HT1080 (cell line): ENCODE measurements around the gene OR1K1. TPM values are rescaled to one million over a fixed set of nuclear protein-coding genes. Genes with fewer than 3 reads are reported as not detected.
"Not testable (repeated sequence)": the region's sequence is repeated elsewhere in the genome, so short reads cannot be mapped to it uniquely, and the experiment has no call there.

Experiments
- DNase-seq: peaks from one replicate; pipeline ENCODE4 v3.0.0-alpha.2; 2015; ENCODE audit warnings: low read depth
- polyA plus RNA-seq, 2 experiments: library from polyadenylated mRNA; depleted of rRNA; stranded (reverse); fragments of >200 nt; gene quantifications; 2 replicates each; pipeline ENCODE4 v1.2.3, GENCODE V29; 2015
- total RNA-seq: library from RNA; depleted of rRNA; stranded (reverse); fragments of >200 nt; shearing (Covaris generic); gene quantifications from 2 replicates; pipeline ENCODE4 v1.2.3, GENCODE V29; 2014; rRNA removed

The OR1K1 gene, protein sequence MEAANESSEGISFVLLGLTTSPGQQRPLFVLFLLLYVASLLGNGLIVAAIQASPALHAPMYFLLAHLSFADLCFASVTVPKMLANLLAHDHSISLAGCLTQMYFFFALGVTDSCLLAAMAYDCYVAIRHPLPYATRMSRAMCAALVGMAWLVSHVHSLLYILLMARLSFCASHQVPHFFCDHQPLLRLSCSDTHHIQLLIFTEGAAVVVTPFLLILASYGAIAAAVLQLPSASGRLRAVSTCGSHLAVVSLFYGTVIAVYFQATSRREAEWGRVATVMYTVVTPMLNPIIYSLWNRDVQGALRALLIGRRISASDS
- not detected in 2 replicates for total RNA-seq
- not detected in 2 replicates for polyA plus RNA-seq (2015; cell fraction: cytosol; rRNA removed)
- not detected in 2 replicates for polyA plus RNA-seq (2015; cell fraction: nucleus; rRNA removed)

- DNase-seq = no peak
These were observed at the start of gene OR1K1 for GRCh38 chr9:122800066-122801060. Gene OR1K1 (plus strand): TSS chr9:122800123. CDS start chr9:122800123, 0 bp downstream.

GRCh38 chr9:122754825-122755224 is 45.1 kb upstream of the OR1K1 start:
- no peak for DNase-seq

GRCh38 chr9:122767817-122768216 is 32.1 kb upstream of the OR1K1 start:
- no peak for DNase-seq

DNA sequence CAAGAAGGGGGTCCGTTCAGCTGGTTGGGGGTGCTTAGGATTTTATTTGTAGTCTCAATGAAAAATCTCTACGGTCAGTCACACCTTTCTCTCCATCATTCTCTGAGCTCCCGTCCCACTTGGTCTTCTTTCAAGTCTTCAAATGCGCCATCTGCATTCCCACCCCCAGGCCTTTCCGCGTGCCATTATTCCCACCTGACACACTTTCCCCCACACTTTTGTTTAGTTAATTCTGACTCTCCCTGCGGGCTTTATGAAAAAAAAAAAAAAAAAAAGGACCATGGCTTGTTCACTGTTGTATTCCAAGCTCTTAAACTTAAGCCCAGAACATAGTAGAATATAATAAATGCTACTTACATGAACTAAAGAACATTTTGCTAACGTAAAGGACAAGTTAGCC is 22.9 kb upstream of the OR1K1 start:
- DNase-seq = no peak

- no peak for DNase-seq
These were observed 21.8 kb upstream of the OR1K1 start for GRCh38 chr9:122777935-122778627.

- DNase-seq = no peak
These were observed 20.7 kb upstream of the OR1K1 start for GRCh38 chr9:122779181-122779580.

DNA sequence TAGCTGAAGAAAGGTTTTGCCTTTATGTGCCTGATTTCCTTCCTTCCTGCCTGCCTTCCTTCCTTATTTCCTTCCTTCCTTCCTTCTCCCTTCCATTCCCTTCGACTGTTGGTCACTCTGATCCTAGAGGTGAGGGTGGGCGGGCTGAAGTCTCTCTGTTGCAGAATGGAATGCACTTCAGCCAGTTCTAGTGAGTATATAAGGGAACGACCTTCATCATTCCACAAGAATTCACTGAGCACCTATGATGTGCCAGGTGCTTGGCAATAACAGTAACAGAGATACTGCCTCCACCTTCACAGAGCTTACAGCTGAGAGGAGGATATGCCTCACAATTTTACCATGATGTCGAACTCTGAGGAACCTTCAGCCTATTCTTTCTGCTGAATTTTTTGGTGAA is 19.9 kb upstream of the OR1K1 start:
- DNase-seq = no peak

DNA sequence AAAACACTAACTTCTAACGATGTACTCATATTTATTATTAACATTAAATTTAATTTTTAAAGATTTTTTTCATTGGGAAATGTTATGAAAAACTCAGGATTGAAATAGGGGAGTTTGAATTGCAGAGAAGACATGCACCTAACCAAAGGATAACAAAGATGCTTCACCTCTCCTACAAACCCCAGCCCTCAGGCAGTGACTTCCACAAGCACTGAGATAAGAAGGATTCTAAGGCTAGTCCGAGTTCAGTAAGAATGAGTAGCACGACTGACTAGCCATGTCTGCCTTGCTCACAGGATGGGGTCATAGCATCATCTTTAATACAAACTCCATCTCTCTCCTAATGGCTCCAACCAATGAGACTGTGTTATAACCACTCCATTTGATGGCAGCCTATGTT is 18.3 kb upstream of the OR1K1 start:
- no peak for DNase-seq

GRCh38 chr9:122785269-122785668 is 14.7 kb upstream of the OR1K1 start:
- DNase-seq = no peak

DNA sequence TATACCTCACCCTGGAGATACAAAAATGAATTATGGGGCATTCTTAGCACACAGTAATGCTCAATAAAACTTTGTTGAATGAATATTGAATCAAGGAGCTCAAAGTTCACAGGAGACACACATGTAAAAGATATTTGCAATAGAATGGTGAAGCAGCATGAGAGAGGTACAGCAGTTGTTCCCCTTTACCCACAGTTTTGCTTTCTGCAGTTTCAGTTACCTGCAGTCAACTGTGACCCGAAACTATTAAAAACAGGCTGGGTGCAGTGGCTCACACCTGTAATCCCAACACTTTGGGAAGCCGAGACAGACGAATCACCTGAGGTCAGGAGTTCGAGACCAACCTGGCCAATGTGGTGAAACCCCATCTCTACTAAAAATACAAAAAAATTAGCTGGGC is 13.6 kb upstream of the OR1K1 start:
- DNase-seq = no peak

- DNase-seq = no peak
These were observed 11.1 kb upstream of the OR1K1 start, which contains the start of gene OR5C1 for GRCh38 chr9:122788831-122789230. Gene OR5C1 (plus strand): TSS chr9:122788933. CDS start chr9:122788933, 0 bp downstream.

DNA sequence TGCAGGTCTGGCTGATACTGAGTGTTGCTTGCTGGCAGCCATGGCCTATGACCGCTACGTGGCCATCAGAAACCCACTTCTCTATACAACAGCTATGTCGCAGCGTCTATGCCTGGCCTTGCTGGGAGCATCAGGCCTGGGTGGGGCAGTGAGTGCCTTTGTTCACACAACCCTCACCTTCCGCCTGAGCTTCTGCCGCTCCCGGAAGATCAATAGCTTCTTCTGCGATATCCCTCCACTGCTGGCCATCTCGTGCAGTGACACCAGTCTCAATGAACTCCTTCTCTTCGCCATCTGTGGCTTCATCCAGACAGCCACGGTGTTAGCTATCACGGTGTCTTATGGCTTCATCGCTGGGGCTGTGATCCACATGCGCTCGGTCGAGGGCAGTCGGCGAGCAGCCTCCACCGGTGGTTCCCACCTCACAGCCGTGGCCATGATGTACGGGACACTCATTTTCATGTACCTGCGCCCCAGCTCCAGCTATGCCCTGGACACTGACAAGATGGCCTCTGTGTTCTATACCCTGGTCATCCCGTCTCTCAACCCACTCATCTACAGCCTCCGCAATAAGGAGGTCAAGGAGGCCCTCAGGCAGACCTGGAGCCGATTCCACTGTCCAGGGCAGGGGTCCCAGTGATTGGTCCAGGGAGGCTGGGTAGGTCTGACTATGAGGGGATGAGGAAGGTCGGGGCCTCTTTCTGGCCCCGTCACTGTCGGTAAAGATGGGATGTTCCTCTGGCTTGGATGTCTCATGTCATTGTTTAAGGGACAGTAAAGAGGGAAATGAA is 10.5 kb upstream of the OR1K1 start:
- DNase-seq = no peak

GRCh38 chr9:122791872-122792669 is 7.9 kb upstream of the OR1K1 start:
- no peak for DNase-seq

GRCh38 chr9:122797316-122798063 is 2.4 kb upstream of the OR1K1 start:
- DNase-seq = peak; percentile 48

GRCh38 chr9:122806661-122807060 is 6.7 kb downstream of the OR1K1 start:
- DNase-seq = peak; percentile 33

GRCh38 chr9:122807271-122807900 is 7.5 kb downstream of the OR1K1 start:
- DNase-seq = no peak

DNA sequence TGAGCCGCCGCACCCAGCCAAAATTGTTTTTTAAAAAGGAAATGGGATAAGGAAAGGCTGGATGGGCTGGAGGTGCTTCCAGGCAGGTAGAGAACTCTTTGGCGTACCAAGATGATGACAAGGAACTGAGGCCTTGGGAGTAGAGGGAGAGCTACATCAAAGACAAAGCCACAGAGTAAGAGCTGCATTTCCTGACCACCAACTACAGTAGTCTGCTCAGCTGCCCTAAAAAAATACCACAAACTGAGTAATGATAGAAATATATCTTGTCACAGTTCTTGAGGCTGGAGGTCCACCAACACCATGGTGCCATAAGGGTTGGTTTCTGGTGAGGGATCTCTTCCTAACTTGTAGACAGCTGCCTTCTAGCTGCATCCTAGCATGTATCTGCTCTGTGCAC is 8.2 kb downstream of the OR1K1 start:
- DNase-seq = no peak

DNA sequence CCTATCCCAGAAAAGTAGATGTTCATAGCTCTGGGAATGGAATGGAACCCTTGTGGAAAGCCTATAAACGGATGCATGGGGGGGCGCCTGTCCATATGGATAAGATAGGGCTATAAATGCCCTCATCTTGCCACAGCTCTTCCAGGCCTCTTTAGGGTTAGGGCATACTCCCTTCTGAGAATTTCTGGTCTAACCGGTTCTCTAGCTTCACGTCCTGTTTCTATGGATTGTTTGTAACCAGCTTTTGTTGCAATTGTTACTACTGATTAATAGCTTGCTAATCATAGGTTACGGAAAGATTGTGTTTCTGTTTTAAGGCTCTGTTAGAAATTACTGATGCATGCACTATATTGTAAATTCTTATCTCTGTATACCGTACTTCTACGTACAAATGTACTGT is 9.3 kb downstream of the OR1K1 start:
- DNase-seq = not testable (repeated sequence)
